ENCODE results near the gene CFAP221. TPM values are rescaled to one million over a fixed set of nuclear protein-coding genes. Genes with fewer than 3 reads are reported as not detected.

The CFAP221 gene
- total RNA-seq, 1 experiment from 2014 or later, result not detected

DNA sequence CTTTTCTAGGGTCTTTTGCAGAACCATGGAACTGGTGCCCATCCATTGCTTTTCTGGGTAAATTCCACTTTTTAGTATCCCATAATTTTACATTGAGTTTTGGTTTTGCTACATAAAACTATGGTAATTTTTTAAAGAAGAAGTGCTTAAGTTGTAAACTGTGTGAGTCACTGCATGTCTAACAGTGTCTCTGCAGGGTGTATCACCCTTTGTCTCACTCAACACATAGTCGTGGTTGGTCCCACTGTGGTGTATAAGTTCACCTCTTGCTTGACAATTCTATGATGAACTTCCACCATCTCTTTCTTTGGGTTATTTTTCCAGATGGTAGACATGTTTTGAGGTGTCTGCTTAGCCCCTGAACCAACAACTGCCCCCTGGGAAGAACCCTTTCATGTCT is 30.4 kb upstream of the CFAP221 start:
- TF ChIP-seq EZH2 (IDR thresholded peaks at IDR 0.05; ENCODE audit: low read depth) (no peak), CTCF (conservative IDR thresholded peaks at IDR 0.05) (no peak)
- H3K27me3 ChIP-seq (ENCODE audit: insufficient read depth, low read depth), result peaks cover 32% of the 10 kb centered on the region
- no peak overlapping the region for H3K4me2 ChIP-seq
- H4K20me1 ChIP-seq (ENCODE audit: insufficient read depth), result no peaks in the 10 kb centered on the region
- ChIA-PET CTCF (no interaction called here), POLR2A (ENCODE audit: unreplicated experiment) (no interaction called here)
- no peaks in the 10 kb centered on the region for H3F3A ChIP-seq (ENCODE audit: insufficient read depth, low read depth)
- DNase-seq, result no peak
- intact Hi-C loops (cut with micrococcal nuclease; ENCODE audit: unreplicated experiment), result no loop called here
- H3K4me3 ChIP-seq, result no peak overlapping the region
- no peak overlapping the region for H3K27ac ChIP-seq
- BruUV-seq (replicated peaks), result no TSS peak
- H3K36me3 ChIP-seq (ENCODE audit: low read depth), result no peaks in the 10 kb centered on the region
- no peaks in the 10 kb centered on the region for H3K9me2 ChIP-seq (ENCODE audit: insufficient read depth)
- H3K9me3 ChIP-seq (ENCODE audit: insufficient read depth, low read depth), result no peaks in the 10 kb centered on the region
- H2AFZ ChIP-seq, result no peak overlapping the region
- H3K4me1 ChIP-seq (replicated peaks; ENCODE audit: insufficient read depth), result no peaks in the 10 kb centered on the region
- H3K79me2 ChIP-seq (ENCODE audit: low read depth), result no peaks in the 10 kb centered on the region

GRCh38 chr2:119516121-119516520 is 28.1 kb upstream of the CFAP221 start:
- intact Hi-C loops (cut with micrococcal nuclease; ENCODE audit: unreplicated experiment), result no loop called here
- CTCF ChIA-PET, result interaction anchor here (0.7 kb wide), 1 partner anchor 286 kb away, joined by 13 read pairs; no protein-coding TSS in a partner anchor

GRCh38 chr2:119517433-119517832 is 26.8 kb upstream of the CFAP221 start:
- no peak overlapping the region for H3K4me3 ChIP-seq
- no peaks in the 10 kb centered on the region for H3F3A ChIP-seq (ENCODE audit: insufficient read depth, low read depth)
- no peak overlapping the region for H3K4me2 ChIP-seq
- CTCF ChIA-PET, result no interaction called here
- no peaks in the 10 kb centered on the region for H3K79me2 ChIP-seq (ENCODE audit: low read depth)
- H3K27me3 ChIP-seq (ENCODE audit: insufficient read depth, low read depth), result peaks cover 23% of the 10 kb centered on the region; the same call in 1 of the 2 replicates
- no peak overlapping the region for H3K27ac ChIP-seq
- POLR2A ChIA-PET (ENCODE audit: unreplicated experiment), result no interaction called here
- BruUV-seq (replicated peaks), result no TSS peak
- peak in 1 of 2 experiments; percentile 32 for DNase-seq
- no peaks in the 10 kb centered on the region for H3K9me2 ChIP-seq (ENCODE audit: insufficient read depth)
- TF ChIP-seq EZH2 (IDR thresholded peaks at IDR 0.05; ENCODE audit: low read depth) (no peak), CTCF (conservative IDR thresholded peaks at IDR 0.05) (peak; percentile 84)
- intact Hi-C loops (cut with micrococcal nuclease; ENCODE audit: unreplicated experiment), result no loop called here
- no peaks in the 10 kb centered on the region for H3K9me3 ChIP-seq (ENCODE audit: insufficient read depth, low read depth)
- no peaks in the 10 kb centered on the region for H3K36me3 ChIP-seq (ENCODE audit: low read depth)
- H4K20me1 ChIP-seq (ENCODE audit: insufficient read depth), result no peaks in the 10 kb centered on the region
- H3K4me1 ChIP-seq (replicated peaks; ENCODE audit: insufficient read depth), result no peaks in the 10 kb centered on the region
- H2AFZ ChIP-seq, result no peak overlapping the region

More at GRCh38 chr2:119516121-119516520, 28.1 kb upstream of the CFAP221 start:
- POLR2A ChIA-PET (ENCODE audit: unreplicated experiment), result no interaction called here
- no peak overlapping the region for H2AFZ ChIP-seq
- no TSS peak for BruUV-seq (replicated peaks)
- no peaks in the 10 kb centered on the region for H3K36me3 ChIP-seq (ENCODE audit: low read depth)
- no peak overlapping the region for H3K27ac ChIP-seq
- H3K4me1 ChIP-seq (replicated peaks; ENCODE audit: insufficient read depth), result no peaks in the 10 kb centered on the region
- H3K4me3 ChIP-seq, result no peak overlapping the region
- no peaks in the 10 kb centered on the region for H3F3A ChIP-seq (ENCODE audit: insufficient read depth, low read depth)
- H3K27me3 ChIP-seq (ENCODE audit: insufficient read depth, low read depth), result peaks cover 20% of the 10 kb centered on the region; the same call in 1 of the 2 replicates
- TF ChIP-seq EZH2 (IDR thresholded peaks at IDR 0.05; ENCODE audit: low read depth) (no peak), CTCF (conservative IDR thresholded peaks at IDR 0.05) (no peak)
- no peaks in the 10 kb centered on the region for H4K20me1 ChIP-seq (ENCODE audit: insufficient read depth)
- no peak overlapping the region for H3K4me2 ChIP-seq
- H3K9me3 ChIP-seq (ENCODE audit: insufficient read depth, low read depth), result no peaks in the 10 kb centered on the region
- no peak for DNase-seq
- H3K79me2 ChIP-seq (ENCODE audit: low read depth), result no peaks in the 10 kb centered on the region
- no peaks in the 10 kb centered on the region for H3K9me2 ChIP-seq (ENCODE audit: insufficient read depth)

Data from PC-9 (cell line).